Calu3 (cell line): ENCODE data around the gene ARHGAP6. TPM values are rescaled to one million over a fixed set of nuclear protein-coding genes. Genes with fewer than 3 reads are reported as not detected.

Experiments
- BruUV-seq: library from RNA; stranded (reverse); fragments of 400-500 nt; replicated peaks from 2 replicates; lab custom pipeline; 2021; lab: Mats Ljungman, UMichigan
- CTCF ChIA-PET: fragments of 300-600 bp; sonication (Branson Sonifier 250); formaldehyde crosslinking; loops from one replicate; lab custom pipeline; 2022; ENCODE audit warnings: antibody characterized with exemption; lab: Charles Lee
- DNase-seq: peaks from one replicate; pipeline ENCODE4 v3.0.0; 2022
- H3K27ac Mint-ChIP-seq: one replicate; pipeline ENCODE4 v1.8.0; 2022; ENCODE audit warnings: mixed read lengths; ENCODE audit not compliant: unreplicated experiment
- H3K27me3 Mint-ChIP-seq: one replicate; pipeline ENCODE4 v1.8.0; 2022; ENCODE audit warnings: mixed read lengths; ENCODE audit not compliant: unreplicated experiment
- H3K36me3 Mint-ChIP-seq: one replicate; pipeline ENCODE4 v1.8.0; 2022; ENCODE audit warnings: mild to moderate bottlenecking, moderate library complexity, mixed read lengths; ENCODE audit not compliant: insufficient read depth, unreplicated experiment
- H3K4me1 Mint-ChIP-seq: one replicate; pipeline ENCODE4 v1.8.0; 2022; ENCODE audit warnings: mild to moderate bottlenecking, low read depth, mixed read lengths; ENCODE audit not compliant: unreplicated experiment
- H3K4me3 Mint-ChIP-seq: one replicate; pipeline ENCODE4 v1.8.0; 2022; ENCODE audit warnings: mild to moderate bottlenecking, low read depth, moderate library complexity, mixed read lengths; ENCODE audit not compliant: unreplicated experiment
- H3K9me3 Mint-ChIP-seq: one replicate; pipeline ENCODE4 v1.8.0; 2022; ENCODE audit warnings: low read depth, mixed read lengths; ENCODE audit not compliant: unreplicated experiment
- CTCF ChIP-seq: fragments of 200-600 bp; IDR thresholded peaks from one replicate; pipeline ENCODE4 v1.8.0; 2022; ENCODE audit warnings: antibody characterized with exemption; ENCODE audit not compliant: unreplicated experiment
- intact Hi-C: fragments of 100-400 bp; cut with micrococcal nuclease; formaldehyde crosslinking; loops from one replicate; pipeline ENCODE4 v1.10.0; 2022; ENCODE audit not compliant: unreplicated experiment
- total RNA-seq: library from RNA; stranded (reverse); gene quantifications from 2 replicates; pipeline ENCODE4 v1.2.3, GENCODE V29; 2022

ARHGAP6 gene
- total RNA-seq, 1 experiment from 2014 or later, result not detected

DNA sequence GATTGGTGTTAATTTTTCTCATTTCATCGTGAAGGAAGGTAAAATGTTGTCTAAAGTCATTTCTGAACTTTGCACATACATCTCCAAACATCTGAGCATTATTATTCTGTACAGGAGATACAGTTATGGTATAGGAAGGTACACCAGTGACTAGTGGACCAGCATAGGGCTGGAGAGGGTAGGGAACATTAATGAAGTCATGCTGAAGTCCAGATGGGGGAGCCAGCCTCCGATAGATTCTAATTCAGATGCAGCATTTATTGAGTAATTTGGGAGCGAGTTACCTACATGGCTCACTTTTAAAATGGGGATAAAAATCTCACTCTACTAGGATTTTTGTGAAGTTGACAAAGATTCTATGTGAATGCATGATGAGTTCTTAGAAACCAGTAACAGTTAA is 337.6 kb downstream of the ARHGAP6 start:
- no peaks in the 10 kb centered on the region for H3K27me3 Mint-ChIP-seq
- H3K36me3 Mint-ChIP-seq, result no peaks in the 10 kb centered on the region
- BruUV-seq, result no TSS peak
- CTCF ChIA-PET, result no interaction called here
- H3K4me1 Mint-ChIP-seq, result peaks cover 21% of the 10 kb centered on the region
- no peak for TF ChIP-seq CTCF
- H3K27ac Mint-ChIP-seq, result no peak overlapping the region
- no peak for DNase-seq
- no peaks in the 10 kb centered on the region for H3K9me3 Mint-ChIP-seq
- intact Hi-C loops, result no loop called here
- H3K4me3 Mint-ChIP-seq, result no peak overlapping the region

DNA sequence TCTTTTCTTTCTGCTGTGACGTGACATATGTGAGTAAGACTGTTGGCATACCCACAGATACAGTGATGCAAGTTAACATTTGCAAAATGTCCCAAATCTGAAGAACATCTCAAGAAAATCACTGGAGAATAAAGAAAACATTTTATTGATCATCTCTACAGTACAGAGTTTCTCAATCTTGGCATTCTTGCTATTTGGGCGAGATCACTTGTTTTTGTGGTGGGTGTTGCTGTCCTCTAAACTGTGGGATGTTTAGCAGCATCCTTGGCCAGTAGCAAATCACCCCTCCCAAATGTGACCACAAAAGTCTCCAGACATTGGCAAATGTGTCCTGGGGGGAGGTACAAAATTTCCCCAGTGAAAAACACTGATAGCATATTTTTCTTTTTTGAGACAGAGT is 343.7 kb downstream of the ARHGAP6 start:
- Mint-ChIP-seq H3K36me3 (no peaks in the 10 kb centered on the region), H3K4me3 (no peak overlapping the region), H3K27ac (no peak overlapping the region), H3K27me3 (no peaks in the 10 kb centered on the region), H3K4me1 (no peaks in the 10 kb centered on the region), H3K9me3 (no peaks in the 10 kb centered on the region)
- intact Hi-C loops, result no loop called here
- TF ChIP-seq CTCF, result no peak
- no peak for DNase-seq
- CTCF ChIA-PET, result no interaction called here
- no TSS peak for BruUV-seq

DNA sequence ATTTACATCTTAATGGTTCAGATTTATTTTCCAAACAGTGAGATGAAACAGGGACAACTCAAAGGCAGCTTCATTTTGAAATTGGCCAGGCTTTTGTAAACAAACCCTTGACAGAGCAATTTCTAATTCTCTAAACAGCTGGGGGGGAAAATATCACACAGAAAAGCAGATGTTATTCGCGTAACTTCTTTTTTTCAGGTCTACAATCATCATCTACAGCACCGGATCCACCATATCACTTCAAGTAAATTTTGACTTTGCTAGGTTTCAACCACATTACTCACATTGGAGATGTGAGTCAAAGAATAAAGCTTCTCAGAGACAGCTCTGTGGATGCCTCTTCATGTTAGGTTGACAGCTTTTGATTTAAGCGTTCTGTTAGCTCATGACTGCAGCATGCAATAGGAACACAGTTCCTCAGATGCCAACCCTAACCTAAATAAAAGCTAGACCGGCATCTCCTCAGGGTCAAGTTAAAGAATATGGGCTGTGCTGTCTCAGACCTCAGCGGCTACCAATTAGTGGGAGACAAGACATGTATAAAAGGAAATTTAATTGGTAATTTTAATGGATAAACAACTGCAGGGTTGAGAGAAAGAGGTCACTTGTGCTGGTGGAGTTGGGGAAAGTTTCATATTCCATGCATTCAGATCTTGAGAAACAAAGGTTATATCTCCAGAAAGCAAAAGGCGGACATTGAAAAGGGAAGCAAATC is 345.8 kb downstream of the ARHGAP6 start:
- DNase-seq, result no peak
- no TSS peak for BruUV-seq
- no peaks in the 10 kb centered on the region for H3K4me1 Mint-ChIP-seq
- no peaks in the 10 kb centered on the region for H3K36me3 Mint-ChIP-seq
- intact Hi-C loops, result no loop called here
- TF ChIP-seq CTCF, result no peak
- no peak overlapping the region for H3K27ac Mint-ChIP-seq
- CTCF ChIA-PET, result no interaction called here
- H3K4me3 Mint-ChIP-seq, result no peak overlapping the region
- H3K9me3 Mint-ChIP-seq, result no peaks in the 10 kb centered on the region
- no peaks in the 10 kb centered on the region for H3K27me3 Mint-ChIP-seq

DNA sequence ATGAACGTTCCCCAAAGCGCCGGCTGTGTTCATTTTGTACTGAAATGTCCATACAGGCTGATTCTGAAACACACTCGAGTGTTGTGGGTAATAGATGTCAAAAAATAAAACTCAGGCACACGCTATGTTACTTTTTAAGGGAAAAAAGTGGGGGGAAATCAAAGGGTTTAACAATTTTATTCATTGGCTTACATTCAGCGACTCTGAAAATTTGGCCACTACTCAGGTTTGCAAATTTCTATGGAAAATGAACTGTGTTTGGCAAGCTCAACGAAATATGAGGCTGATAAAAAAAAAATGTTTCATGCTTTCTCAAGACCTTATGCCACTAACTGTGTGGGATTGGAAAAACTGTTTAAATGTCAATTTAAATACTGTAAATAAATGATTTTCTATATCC is 354.0 kb downstream of the ARHGAP6 start:
- BruUV-seq, result no TSS peak
- intact Hi-C loops, result no loop called here
- Mint-ChIP-seq H3K27ac (no peak overlapping the region), H3K4me1 (no peaks in the 10 kb centered on the region), H3K9me3 (no peaks in the 10 kb centered on the region), H3K36me3 (no peaks in the 10 kb centered on the region), H3K27me3 (peaks cover 12% of the 10 kb centered on the region), H3K4me3 (no peak overlapping the region)
- CTCF ChIA-PET, result interaction anchor here (1.1 kb wide), 1 partner anchor 31 kb away, joined by 4 read pairs; no protein-coding TSS in a partner anchor
- TF ChIP-seq CTCF, result no peak
- no peak for DNase-seq
